OCI-M1 (cell line): ENCODE results near the gene TBC1D14.

ENCODE experiments used
- DNase-seq: peaks from one replicate; lab custom pipeline; 2025; lab: John Stamatoyannopoulos, UW

Gene TBC1D14

GRCh38 chr4:7001271-7001670, 91.6 kb downstream of the TBC1D14 start:
- DNase-seq = no peak

DNA sequence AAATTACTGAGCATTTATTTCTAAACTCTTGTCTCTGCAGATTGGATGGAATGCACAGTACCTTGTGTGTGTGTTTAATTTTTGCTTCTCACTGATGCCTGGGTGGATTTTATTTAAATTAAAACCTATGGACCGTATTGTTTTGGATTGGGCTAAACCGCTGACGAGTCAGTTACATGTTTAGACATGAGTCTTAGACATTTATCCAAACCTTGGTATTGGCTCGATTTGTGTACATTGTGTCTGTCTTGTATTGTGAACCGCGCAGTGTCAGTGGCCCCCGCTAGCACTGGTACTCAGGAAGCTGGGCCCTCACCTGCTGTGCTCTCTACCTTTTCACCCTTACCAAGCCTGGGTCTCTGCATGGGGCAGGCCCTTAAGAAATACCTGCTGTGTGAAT, 92.7 kb downstream of the TBC1D14 start:
- DNase-seq = no peak

DNA sequence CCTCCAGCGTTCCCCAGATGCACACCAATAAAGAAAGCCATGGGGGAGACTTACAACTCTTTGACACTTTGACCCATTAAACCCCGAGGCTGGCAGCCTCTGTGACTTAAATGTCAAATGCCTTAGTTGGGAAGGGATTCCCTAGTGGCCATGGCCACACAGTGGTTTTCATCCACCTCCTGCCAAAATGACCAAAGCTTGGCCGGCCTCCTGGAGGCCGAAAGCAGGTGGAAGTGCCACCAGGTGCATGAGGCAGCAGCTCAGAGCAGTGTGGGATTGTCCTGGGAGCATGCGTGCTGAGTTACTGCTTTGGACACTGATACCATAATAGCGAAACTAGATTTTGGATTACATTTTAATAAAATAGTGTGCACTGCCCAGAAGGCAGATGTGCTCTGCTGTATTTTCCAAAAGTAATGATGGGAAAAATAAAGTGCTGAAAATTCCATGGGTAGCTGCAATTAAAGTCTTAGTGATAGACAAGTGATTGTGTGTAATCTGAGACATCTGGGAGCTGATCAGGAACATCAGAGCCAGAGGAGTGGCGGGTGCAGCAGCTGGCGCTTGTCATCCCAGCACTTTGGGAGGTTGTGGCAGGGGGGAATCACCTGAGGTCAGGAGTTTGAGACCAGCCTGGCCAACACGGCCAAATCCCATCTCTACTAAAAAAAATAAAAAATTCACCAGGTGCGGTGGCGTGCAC, 93.7 kb downstream of the TBC1D14 start:
- no peak for DNase-seq

DNA sequence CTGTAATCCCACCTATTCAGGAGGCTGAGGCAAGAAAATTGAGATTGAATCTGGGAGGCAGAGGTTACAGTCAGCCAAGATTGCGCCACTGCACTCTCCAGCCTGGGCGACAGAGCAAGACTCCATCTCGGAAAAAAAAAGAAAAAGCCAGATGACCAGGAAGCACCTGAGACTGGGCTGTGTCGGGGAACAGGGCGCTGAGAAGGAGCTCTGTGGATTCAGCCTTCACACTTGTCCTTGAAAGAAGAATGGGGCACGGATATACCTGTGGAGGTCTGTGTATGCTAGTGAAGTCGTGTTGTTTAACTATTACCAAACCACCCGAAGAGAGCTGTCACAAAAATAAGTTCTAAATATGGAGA, 94.2 kb downstream of the TBC1D14 start:
- DNase-seq = no peak

- DNase-seq = no peak
Measured at GRCh38 chr4:7004331-7004730, 94.7 kb downstream of the TBC1D14 start.

DNA sequence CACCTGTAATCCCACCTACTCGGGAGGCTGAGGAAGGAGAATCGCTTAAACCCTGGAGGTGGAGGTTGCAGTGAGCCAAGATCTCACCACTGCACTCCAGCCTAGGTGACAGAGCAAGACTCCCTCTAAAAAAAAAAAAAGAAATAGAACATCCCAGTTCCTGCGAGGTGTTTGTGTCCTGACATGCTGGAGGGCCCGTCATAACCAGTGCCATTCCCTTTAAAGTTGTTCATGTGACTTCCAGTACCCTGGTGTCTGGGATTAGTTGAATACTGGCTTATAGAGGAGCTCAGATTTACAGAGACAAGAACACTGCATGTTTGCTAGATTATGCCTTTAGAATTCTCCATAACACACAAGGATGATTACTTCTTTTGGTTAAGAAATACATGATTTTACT, 95.9 kb downstream of the TBC1D14 start:
- no peak for DNase-seq

- no peak for DNase-seq
Measured at GRCh38 chr4:7006411-7006810, 96.8 kb downstream of the TBC1D14 start.

DNA sequence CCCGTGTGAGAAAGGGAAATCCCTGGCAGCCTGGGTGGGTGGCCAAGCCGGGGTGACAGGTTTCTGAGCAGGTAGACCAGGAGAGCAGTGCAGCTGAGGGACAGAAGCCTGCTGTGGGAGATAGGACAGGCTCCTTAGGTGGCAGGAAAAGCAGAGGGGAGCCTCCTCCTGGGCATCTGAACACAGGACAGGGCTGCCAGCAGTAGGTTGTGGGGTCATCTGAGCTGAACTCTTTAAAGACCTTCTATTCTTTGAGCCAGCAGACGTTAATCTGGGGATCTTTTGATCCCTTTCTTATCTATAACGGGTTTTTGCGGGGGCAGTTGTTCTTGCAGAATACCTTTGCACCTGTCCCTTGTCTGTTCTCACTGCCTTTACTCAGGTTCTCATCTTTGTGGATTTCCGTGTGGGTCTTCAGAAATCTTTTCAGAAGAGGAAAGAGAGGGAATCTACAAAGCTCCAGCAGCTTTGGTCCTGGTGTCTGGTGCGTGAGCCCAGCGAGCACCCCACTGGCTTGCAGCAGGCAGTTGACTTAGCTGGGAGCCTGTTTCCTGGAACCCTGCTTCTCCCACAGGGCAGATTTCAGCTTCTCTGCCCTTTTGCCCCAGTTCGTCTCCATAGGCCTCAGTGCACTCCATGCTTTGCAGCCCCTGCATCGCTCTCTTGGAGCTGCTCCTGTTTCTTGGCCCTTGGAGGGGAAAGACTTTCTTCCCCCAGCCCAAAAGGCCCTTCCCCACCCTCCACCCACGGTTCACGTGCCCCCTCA, 97.7 kb downstream of the TBC1D14 start:
- DNase-seq = no peak

DNA sequence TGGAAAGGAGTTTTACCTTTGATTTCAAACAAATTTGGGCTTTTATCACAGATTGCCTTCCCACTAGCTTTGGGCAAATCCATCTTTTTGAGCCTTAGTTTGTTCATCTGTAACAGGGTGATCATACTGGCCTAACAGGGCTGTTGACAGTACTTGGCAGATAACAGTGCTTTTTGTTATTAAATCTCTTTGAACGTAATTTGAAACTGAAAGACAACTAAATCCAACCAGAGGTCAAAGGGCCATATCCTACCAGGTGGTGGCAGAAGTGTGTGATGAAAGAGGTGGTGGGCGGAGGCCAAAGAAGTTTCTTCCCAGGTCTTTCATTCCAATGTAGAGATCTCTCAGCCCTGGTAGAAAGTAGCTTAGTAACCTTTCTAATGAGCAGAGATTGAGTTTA, 98.3 kb downstream of the TBC1D14 start:
- no peak for DNase-seq

DNA sequence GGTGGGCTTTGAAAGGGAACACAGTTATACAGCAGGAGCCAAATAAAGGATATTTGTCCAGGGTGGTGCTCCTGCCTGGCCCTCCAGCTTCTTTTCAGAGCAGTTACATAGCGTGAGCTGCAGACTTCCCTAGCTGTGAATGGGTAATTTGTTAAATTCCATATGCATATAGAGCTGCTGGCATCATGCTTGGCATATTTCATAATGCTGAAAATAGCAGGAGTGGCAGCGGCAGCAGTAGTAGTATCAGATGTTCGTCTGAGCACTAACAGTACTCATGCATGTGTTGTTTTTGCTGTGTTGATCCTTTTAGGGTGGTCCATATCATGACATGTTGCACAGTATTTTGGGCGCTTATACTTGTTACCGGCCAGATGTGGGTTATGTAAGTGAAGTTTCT, 99.9 kb downstream of the TBC1D14 start:
- no peak for DNase-seq

GRCh38 chr4:7013175-7013574, 103.5 kb downstream of the TBC1D14 start:
- no peak for DNase-seq

- DNase-seq = no peak
Measured at GRCh38 chr4:7014815-7015214, 105.2 kb downstream of the TBC1D14 start.

GRCh38 chr4:7015383-7016035, 105.9 kb downstream of the TBC1D14 start:
- no peak for DNase-seq

- DNase-seq = no peak
Measured at GRCh38 chr4:7016086-7016485, 106.5 kb downstream of the TBC1D14 start.

DNA sequence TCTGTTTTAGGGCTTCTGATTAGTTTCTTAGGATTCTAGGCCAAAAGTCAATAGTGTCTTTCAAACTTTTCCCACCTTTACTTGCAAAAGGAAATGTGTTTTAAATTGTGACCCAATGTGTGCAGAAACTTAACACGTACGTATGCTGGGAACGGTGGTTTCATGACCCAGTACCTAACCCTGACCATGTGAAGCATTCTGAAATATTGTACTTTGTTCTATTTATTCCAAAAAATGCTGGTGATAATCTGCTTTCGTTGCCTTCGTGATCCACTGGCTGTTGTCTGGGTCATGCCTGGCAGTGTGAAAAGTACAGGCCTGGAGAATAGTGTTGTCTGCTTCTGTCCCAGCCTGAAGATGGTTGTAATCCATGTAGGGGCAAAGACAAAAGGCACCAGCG, 106.9 kb downstream of the TBC1D14 start:
- DNase-seq = no peak

- DNase-seq = no peak
Measured at GRCh38 chr4:7017446-7018048, 107.9 kb downstream of the TBC1D14 start.

GRCh38 chr4:7018281-7018680, 108.7 kb downstream of the TBC1D14 start:
- no peak for DNase-seq

DNA sequence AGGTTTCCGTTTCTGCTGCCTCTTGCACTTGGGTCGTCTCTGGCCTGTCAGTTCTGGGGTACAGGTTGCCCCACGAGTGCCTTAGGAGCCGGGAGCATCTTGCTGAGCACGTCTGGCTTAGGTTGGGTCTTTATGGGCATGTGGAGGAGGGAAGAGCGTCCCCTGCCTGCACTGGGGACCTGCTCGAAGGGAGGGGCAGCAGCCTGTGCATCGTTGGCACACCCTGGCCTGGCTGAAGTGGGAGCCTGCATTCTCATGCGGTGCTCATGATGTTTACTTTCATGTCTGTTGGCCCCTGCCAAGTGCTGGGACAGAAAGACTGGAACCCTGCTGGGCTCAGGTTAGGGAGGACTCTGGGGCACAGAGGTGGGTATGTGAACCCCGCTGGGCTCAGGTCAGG, 109.7 kb downstream of the TBC1D14 start:
- DNase-seq = no peak

- no peak for DNase-seq
Measured at GRCh38 chr4:7020290-7020689, 110.7 kb downstream of the TBC1D14 start.

DNA sequence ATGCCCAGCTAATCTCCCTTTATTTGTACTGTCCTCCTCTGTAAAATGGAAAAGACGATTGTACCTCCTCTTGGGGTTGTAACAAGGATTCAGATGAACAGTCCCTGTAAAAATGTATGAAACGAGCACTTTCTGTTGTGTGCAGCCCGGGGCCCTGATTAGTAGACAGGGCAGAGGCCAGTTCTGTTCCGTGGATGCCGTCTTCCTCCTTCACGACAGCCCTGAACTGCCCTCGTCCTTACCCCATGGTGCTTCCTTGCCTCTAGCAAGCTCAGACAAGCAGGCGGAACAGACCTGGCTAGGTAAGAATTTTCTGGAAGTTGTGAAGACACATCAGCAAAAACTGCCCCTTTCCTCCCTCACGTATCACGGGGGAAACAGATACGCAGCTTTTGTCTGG, 111.2 kb downstream of the TBC1D14 start:
- no peak for DNase-seq

GRCh38 chr4:7021355-7021754, 111.7 kb downstream of the TBC1D14 start:
- DNase-seq = no peak

GRCh38 chr4:7021930-7022664, 112.5 kb downstream of the TBC1D14 start:
- DNase-seq = no peak
